ENCODE measurements around the gene TXNRD3. TPM values are rescaled to one million over a fixed set of nuclear protein-coding genes. Genes with fewer than 3 reads are reported as not detected.

The TXNRD3 gene
- total and polyA plus RNA-seq, 2 experiments from 2014 or later = 10.4 to 13.1 TPM

DNA sequence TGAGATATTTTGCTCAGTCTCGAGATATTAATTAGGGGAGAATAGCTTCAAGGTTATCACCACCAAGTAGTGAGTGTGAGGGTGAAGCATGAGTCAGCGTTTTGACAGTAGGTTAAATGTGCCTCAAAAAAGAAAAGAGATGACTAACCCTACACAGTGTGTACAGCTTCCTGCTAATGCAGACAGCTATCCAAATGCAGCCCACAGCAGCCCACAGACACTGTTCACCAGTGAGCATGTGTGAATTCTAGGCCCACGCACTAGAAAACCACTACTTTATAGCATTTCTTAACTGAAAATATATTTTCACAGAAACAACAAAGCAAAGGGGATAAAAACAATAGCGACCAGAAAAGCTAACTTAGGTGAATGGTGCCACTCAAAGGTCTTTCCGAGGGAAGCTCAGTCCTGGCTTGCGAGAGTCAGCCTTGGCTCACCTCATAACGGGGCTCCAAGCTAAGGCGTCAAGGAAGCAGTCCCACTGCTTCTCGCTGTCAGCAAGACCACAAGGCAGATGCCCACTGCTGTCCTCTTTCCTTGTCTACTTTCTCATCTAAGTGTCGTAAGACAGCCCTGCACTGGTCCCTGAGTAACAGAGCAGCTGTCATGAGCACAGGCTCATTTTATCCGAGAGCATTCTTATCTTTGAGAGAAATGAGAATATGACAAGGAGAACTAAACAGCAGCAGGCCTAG, 47.6 kb downstream of the TXNRD3 start:
- Histone ChIP-seq H3K9me3 (ENCODE audit: low read depth) (no peaks in the 10 kb centered on the region), H3K4me1 (ENCODE audit: insufficient read depth) (no peaks in the 10 kb centered on the region), H3K4me3 (no peak overlapping the region), H3K27ac (no peak overlapping the region), H3K27me3 (no peaks in the 10 kb centered on the region), H3K79me2 (no peaks in the 10 kb centered on the region), H3K4me2 (no peak overlapping the region), H3K36me3 (replicated peaks; ENCODE audit: insufficient read depth, low read depth) (no peaks in the 10 kb centered on the region), H4K20me1 (ENCODE audit: insufficient read depth, poor library complexity, severe bottlenecking) (no peaks in the 10 kb centered on the region), H3K9me2 (replicated peaks; ENCODE audit: insufficient read depth) (no peaks in the 10 kb centered on the region), H2AFZ (no peak overlapping the region)
- no peak for TF ChIP-seq CTCF (IDR thresholded peaks at IDR 0.05; ENCODE audit: poor library complexity)
- TF ChIP-seq EZH2phosphoT487 (IDR thresholded peaks at IDR 0.05; ENCODE audit: low read depth, severe bottlenecking, unreplicated experiment) = no peak
- TF ChIP-seq EZH2 (IDR thresholded peaks at IDR 0.05; ENCODE audit: borderline replicate concordance) = no peak
- no peak for DNase-seq (ENCODE audit: low spot score)
- WGBS (ENCODE audit: low lambda C conversion rate, missing lambda C conversion rate) = 95% methylated on average over 11 of the region's 11 CpGs

- Histone ChIP-seq H4K20me1 (ENCODE audit: insufficient read depth, poor library complexity, severe bottlenecking) (no peaks in the 10 kb centered on the region), H2AFZ (no peak overlapping the region), H3K9me3 (ENCODE audit: low read depth) (no peaks in the 10 kb centered on the region), H3K4me1 (ENCODE audit: insufficient read depth) (no peaks in the 10 kb centered on the region), H3K4me2 (no peak overlapping the region), H3K36me3 (replicated peaks; ENCODE audit: insufficient read depth, low read depth) (no peaks in the 10 kb centered on the region), H3K9me2 (replicated peaks; ENCODE audit: insufficient read depth) (no peaks in the 10 kb centered on the region), H3K27me3 (no peaks in the 10 kb centered on the region), H3K4me3 (no peak overlapping the region), H3K79me2 (no peaks in the 10 kb centered on the region), H3K27ac (no peak overlapping the region)
- 89% methylated on average over 3 of the region's 3 CpGs for WGBS (ENCODE audit: low lambda C conversion rate, missing lambda C conversion rate)
- DNase-seq (ENCODE audit: low spot score) = no peak
- TF ChIP-seq CTCF (IDR thresholded peaks at IDR 0.05; ENCODE audit: poor library complexity) (no peak), EZH2phosphoT487 (IDR thresholded peaks at IDR 0.05; ENCODE audit: low read depth, severe bottlenecking, unreplicated experiment) (no peak), EZH2 (IDR thresholded peaks at IDR 0.05; ENCODE audit: borderline replicate concordance) (no peak)
Measured at GRCh38 chr3:126606001-126606400, 48.9 kb downstream of the TXNRD3 start.

GRCh38 chr3:126604691-126605090, 50.2 kb downstream of the TXNRD3 start:
- no peaks in the 10 kb centered on the region for H3K79me2 ChIP-seq
- 97% methylated on average over 6 of the region's 6 CpGs for WGBS (ENCODE audit: low lambda C conversion rate, missing lambda C conversion rate)
- no peak overlapping the region for H3K27ac ChIP-seq
- DNase-seq (ENCODE audit: low spot score) = no peak
- H3K4me3 ChIP-seq = no peak overlapping the region
- TF ChIP-seq EZH2phosphoT487 (IDR thresholded peaks at IDR 0.05; ENCODE audit: low read depth, severe bottlenecking, unreplicated experiment) (no peak), EZH2 (IDR thresholded peaks at IDR 0.05; ENCODE audit: borderline replicate concordance) (no peak), CTCF (IDR thresholded peaks at IDR 0.05; ENCODE audit: poor library complexity) (no peak)
- H3K4me1 ChIP-seq (ENCODE audit: insufficient read depth) = no peaks in the 10 kb centered on the region
- no peaks in the 10 kb centered on the region for H4K20me1 ChIP-seq (ENCODE audit: insufficient read depth, poor library complexity, severe bottlenecking)
- H3K36me3 ChIP-seq (replicated peaks; ENCODE audit: insufficient read depth, low read depth) = no peaks in the 10 kb centered on the region
- no peak overlapping the region for H3K4me2 ChIP-seq
- H3K27me3 ChIP-seq = no peaks in the 10 kb centered on the region
- no peaks in the 10 kb centered on the region for H3K9me3 ChIP-seq (ENCODE audit: low read depth)
- no peaks in the 10 kb centered on the region for H3K9me2 ChIP-seq (replicated peaks; ENCODE audit: insufficient read depth)
- H2AFZ ChIP-seq = no peak overlapping the region

Measured in hepatocyte (in vitro differentiated cells).